IPS-NIHi7 (cell line): ENCODE results near the gene FAR2.
"Not testable (repeated sequence)": the region's sequence is repeated elsewhere in the genome, so short reads cannot be mapped to it uniquely, and the experiment has no call there.

ENCODE experiments used
- DNase-seq: peaks from one replicate; pipeline ENCODE4 v3.0.0; 2012; ENCODE audit warnings: mixed read lengths; ENCODE audit errors: extremely low spot score

The FAR2 gene

GRCh38 chr12:29322157-29322556, 173.1 kb downstream of the FAR2 start:
- no peak for DNase-seq

- no peak for DNase-seq
These were observed 180.3 kb downstream of the FAR2 start for GRCh38 chr12:29329411-29329810.

GRCh38 chr12:29333178-29333577, 184.1 kb downstream of the FAR2 start:
- DNase-seq, result no peak

GRCh38 chr12:29334937-29335336, 185.9 kb downstream of the FAR2 start:
- no peak for DNase-seq

- DNase-seq, result no peak
These were observed 188.2 kb downstream of the FAR2 start for GRCh38 chr12:29337325-29337724.

GRCh38 chr12:29343022-29343799, 194.1 kb downstream of the FAR2 start:
- DNase-seq, result no peak

- no peak for DNase-seq
These were observed 197.8 kb downstream of the FAR2 start for GRCh38 chr12:29346769-29347421.

- no peak for DNase-seq
These were observed 201.0 kb downstream of the FAR2 start for GRCh38 chr12:29350080-29350479.

- DNase-seq, result no peak
These were observed 205.9 kb downstream of the FAR2 start for GRCh38 chr12:29354954-29355353.

- no peak for DNase-seq
These were observed 216.0 kb downstream of the FAR2 start for GRCh38 chr12:29365091-29365490.

- no peak for DNase-seq
These were observed 224.9 kb downstream of the FAR2 start for GRCh38 chr12:29374012-29374411.

GRCh38 chr12:29374913-29375312, 225.8 kb downstream of the FAR2 start:
- no peak for DNase-seq

- DNase-seq, result no peak
These were observed 227.0 kb downstream of the FAR2 start for GRCh38 chr12:29376118-29376517.

- DNase-seq, result peak; percentile 88
These were observed 231.8 kb downstream of the FAR2 start, which contains the start of gene ERGIC2 for GRCh38 chr12:29380536-29381523. Gene ERGIC2, minus strand, starts transcription at chr12:29381172. Its CDS starts 9,539 bp downstream, at chr12:29371633.

- no peak for DNase-seq
These were observed 233.2 kb downstream of the FAR2 start for GRCh38 chr12:29382251-29382650.

- DNase-seq, result not testable (repeated sequence)
These were observed 236.1 kb downstream of the FAR2 start for GRCh38 chr12:29385194-29385593.
